ENCODE measurements around the gene SIRT3.

The SIRT3 gene

DNA sequence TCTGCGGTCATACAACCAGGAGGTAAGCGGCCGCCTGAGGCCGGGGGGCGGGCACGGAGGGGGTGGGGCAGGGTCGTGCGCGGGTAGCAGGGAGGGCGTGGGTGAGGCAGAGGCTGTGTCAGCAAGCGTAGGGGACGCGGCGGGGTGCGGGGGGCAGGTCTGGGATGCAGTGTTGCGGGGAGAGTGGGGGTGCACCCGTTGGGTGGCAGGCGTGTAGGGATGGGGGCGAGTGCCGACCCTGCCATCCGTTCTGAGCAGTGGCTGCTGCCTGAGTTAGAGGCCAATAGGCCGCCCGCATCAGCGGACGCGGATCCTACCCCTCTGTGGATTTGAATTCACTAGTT, 27.3 kb downstream of the SIRT3 start:
- H3K27ac ChIP-seq = peak overlapping the region; percentile 97
- H3K27me3 ChIP-seq (replicated peaks) = no peaks in the 10 kb centered on the region
- in situ Hi-C loops (cut with HindIII; ENCODE audit: low pct_ligation_motif_present, low sequenced_read_pairs) = no loop called here
- H3K4me3 ChIP-seq (ENCODE audit: low read depth, low read length) = peak overlapping the region; percentile 92
- TF ChIP-seq, protein P1, sequence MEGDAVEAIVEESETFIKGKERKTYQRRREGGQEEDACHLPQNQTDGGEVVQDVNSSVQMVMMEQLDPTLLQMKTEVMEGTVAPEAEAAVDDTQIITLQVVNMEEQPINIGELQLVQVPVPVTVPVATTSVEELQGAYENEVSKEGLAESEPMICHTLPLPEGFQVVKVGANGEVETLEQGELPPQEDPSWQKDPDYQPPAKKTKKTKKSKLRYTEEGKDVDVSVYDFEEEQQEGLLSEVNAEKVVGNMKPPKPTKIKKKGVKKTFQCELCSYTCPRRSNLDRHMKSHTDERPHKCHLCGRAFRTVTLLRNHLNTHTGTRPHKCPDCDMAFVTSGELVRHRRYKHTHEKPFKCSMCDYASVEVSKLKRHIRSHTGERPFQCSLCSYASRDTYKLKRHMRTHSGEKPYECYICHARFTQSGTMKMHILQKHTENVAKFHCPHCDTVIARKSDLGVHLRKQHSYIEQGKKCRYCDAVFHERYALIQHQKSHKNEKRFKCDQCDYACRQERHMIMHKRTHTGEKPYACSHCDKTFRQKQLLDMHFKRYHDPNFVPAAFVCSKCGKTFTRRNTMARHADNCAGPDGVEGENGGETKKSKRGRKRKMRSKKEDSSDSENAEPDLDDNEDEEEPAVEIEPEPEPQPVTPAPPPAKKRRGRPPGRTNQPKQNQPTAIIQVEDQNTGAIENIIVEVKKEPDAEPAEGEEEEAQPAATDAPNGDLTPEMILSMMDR (IDR thresholded peaks at IDR 0.05; ENCODE audit: low read depth, low read length, missing control alignments) = no peak
- peaks cover 60% of the 10 kb centered on the region for H3K36me3 ChIP-seq (replicated peaks)
- no peak for DNase-seq

DNA sequence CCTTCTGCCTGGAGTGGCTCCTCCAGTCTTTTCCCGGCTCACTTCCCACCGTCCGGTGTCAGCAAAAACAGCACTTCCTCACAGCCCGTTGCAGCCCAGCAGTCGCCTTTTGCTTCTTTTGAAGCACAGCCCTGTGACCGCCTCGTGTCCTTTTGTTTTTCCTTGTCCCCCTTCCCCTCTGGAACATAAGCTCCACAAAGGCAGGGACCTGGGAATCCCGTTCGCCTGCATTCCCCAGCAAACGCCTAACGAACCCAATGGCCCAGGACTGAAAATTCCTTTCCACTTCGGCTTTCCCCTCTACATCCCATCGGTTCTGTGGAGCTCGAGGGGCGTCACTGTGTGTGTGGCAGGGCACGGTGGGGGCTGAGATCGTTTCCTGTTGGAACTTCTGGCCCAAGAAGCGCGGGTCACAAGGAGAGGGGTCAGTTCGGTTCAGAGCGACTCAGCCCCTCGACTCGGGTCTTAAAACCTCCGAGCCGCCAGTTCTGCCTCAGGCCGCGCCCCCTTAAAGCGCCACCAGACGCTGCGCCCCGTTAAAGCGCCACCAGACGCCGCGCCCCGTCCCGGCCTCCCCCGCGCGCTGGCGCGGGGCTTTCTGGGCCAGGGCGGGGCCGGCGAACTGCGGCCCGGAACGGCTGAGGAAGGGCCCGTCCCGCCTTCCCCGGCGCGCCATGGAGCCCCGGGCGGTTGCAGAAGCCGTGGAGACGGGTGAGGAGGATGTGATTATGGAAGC, 27.8 kb downstream of the SIRT3 start:
- Histone ChIP-seq H3K4me3 (ENCODE audit: low read depth, low read length) (peak overlapping the region; percentile 92), H3K27ac (peak overlapping the region; percentile 97), H3K27me3 (replicated peaks) (no peaks in the 10 kb centered on the region), H3K36me3 (replicated peaks) (peaks cover 60% of the 10 kb centered on the region)
- TF ChIP-seq, protein P1 (IDR thresholded peaks at IDR 0.05; ENCODE audit: low read depth, low read length, missing control alignments) = no peak
- peak; percentile 56 for DNase-seq
- in situ Hi-C loops (cut with HindIII; ENCODE audit: low pct_ligation_motif_present, low sequenced_read_pairs) = no loop called here

DNA sequence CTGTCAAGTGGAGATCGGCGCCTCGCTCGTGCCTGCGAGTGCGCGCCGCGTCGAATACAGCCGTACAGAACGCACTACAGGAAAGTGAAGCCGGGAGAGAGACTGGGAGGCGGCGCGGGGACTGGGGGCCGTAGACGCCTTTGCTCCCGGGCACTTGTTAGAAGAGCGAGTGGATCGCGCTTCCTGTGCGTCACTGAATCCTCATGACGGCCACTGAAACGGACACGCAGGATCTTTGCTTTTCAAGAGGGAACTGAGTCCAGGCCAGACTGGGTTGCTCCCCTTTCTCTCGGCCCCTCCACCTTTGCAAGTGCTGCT, 28.3 kb downstream of the SIRT3 start:
- H3K36me3 ChIP-seq (replicated peaks) = peaks cover 54% of the 10 kb centered on the region
- peak; percentile 37 for DNase-seq
- in situ Hi-C loops (cut with HindIII; ENCODE audit: low pct_ligation_motif_present, low sequenced_read_pairs) = no loop called here
- no peaks in the 10 kb centered on the region for H3K27me3 ChIP-seq (replicated peaks)
- peak overlapping the region; percentile 97 for H3K27ac ChIP-seq
- H3K4me3 ChIP-seq (ENCODE audit: low read depth, low read length) = peak overlapping the region; percentile 92
- TF ChIP-seq, protein P1 (IDR thresholded peaks at IDR 0.05; ENCODE audit: low read depth, low read length, missing control alignments) = no peak

DNA sequence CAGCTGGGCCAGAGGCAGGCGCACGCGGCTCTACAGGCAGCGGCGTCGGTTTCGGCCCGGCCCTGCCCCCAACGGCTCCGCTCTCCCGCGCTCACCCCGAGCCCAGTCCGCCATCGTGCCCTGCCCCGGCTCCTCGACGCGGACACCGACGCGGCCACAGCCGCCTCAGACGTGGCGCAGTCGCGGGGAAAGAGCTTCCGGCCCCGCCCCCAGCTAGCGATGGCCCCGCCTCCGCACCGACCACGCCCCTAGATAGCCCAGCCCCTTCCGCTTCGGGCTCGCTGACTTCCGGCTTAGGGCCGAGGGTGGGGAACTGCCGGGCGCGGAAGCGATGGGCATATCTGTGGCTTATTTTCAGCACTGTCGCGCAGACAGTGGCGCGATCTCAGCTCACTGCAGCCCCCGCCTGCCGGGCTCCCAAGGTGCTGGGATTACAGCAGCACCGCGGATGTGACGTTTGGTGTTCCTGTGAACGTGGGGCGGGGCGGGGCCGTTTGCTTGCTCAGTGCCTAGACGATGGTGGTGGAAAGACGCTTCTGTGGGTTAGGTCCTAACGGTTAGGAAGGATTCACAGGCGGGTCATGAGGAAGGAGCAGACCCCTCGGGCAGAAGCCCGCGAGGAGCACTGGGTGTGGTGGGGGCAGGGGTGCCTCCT, 28.8 kb downstream of the SIRT3 start, which contains the start of the genes BET1L and RIC8A:
Gene BET1L (minus strand): TSS at position 192 of the 655 bp plus-strand sequence. CDS start 78 bp downstream, at position 114.
Gene RIC8A (plus strand): TSS at position 501 of the 655 bp plus-strand sequence. CDS start 1,147 bp downstream, outside the sequence.
- no peaks in the 10 kb centered on the region for H3K27me3 ChIP-seq (replicated peaks)
- H3K36me3 ChIP-seq (replicated peaks) = peaks cover 50% of the 10 kb centered on the region
- H3K4me3 ChIP-seq (ENCODE audit: low read depth, low read length) = peak within 1 kb of the TSS; percentile 92
- TF ChIP-seq, protein P1 (IDR thresholded peaks at IDR 0.05; ENCODE audit: low read depth, low read length, missing control alignments) = no peak
- peak; percentile 98 for DNase-seq
- peak within 1 kb of the TSS; percentile 97 for H3K27ac ChIP-seq
- in situ Hi-C loops (cut with HindIII; ENCODE audit: low pct_ligation_motif_present, low sequenced_read_pairs) = no loop called here

DNA sequence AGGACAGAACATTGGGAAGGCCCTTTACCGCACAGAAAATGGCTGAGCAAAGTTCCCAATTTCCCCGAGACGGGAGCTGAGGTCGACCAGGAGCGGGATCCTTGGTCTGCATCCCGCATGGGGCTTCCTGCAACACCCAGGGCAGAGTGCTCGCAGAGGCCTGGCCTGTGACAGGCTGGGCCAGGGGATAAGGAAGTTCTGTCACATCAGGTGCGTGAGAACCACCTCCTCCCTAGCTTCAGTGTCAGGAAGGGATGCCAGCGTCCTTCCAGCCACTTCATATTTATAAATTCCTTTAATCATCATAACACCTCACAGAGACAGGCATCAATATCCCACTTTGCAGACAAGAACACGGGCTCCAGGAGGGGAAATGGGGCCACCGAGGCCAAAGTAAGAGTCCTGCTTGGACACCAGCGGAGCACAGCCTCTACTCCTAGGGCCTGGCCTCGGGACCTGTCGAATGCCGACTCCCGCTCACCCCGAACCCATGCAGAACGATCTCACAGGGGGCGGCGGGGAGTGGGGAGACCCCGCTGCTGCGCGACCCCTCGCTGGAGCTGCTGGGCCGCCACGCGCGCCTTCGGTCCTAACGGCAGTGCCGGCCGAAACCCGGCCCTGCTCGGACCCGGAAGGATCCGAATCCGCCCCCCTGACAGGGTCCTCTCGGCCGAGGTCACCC, 29.5 kb downstream of the SIRT3 start:
- no peaks in the 10 kb centered on the region for H3K27me3 ChIP-seq (replicated peaks)
- H3K36me3 ChIP-seq (replicated peaks) = peaks cover 43% of the 10 kb centered on the region
- peak overlapping the region; percentile 97 for H3K27ac ChIP-seq
- no peak for DNase-seq
- TF ChIP-seq, protein P1 (IDR thresholded peaks at IDR 0.05; ENCODE audit: low read depth, low read length, missing control alignments) = no peak
- H3K4me3 ChIP-seq (ENCODE audit: low read depth, low read length) = peak overlapping the region; percentile 92
- in situ Hi-C loops (cut with HindIII; ENCODE audit: low pct_ligation_motif_present, low sequenced_read_pairs) = no loop called here

Measured in brain microvascular endothelial cell (primary cell).